Measurements from ENCODE around the gene CARD9. TPM values are rescaled to one million over a fixed set of nuclear protein-coding genes. Genes with fewer than 3 reads are reported as not detected.

Gene CARD9
- total RNA-seq, 1 donor from 2014 or later = 15.0 TPM

GRCh38 chr9:136328622-136329041, 44.8 kb downstream of the CARD9 start:
- H3K4me1 ChIP-seq = peaks cover 31% of the 10 kb centered on the region
- no peak for TF ChIP-seq CTCF (IDR thresholded peaks at IDR 0.05)
- no peak for ATAC-seq

DNA sequence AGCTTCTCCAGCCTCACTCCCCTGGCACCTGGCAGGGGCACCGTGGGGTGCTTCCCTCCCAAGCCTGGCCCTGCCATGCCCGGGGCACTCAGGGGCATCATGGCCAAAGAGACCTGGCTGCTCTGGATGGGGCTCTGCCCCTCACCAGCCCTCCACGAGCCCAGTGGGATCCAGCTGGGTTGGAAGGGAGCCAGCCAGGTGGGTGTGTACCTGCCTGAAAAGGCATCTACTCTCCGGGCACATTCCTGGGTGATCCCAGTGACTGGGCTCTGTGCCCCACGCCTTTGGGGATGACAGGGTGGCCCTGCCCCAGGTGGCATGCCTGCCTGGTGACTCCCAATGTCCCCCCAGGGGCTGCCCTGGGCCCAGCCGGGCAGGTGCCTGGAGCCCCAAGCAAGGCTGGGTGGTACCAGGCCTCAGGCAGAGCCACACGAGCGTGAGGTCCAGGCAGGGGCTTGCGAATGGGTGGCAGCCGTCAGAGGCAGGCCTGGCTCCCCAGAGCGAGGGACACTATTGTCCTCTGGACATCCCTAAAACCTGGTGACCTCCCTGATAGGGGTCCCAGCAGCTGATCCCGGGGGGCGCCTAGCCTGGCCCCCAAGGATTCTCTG, 45.4 kb downstream of the CARD9 start:
- DNase-seq = peak; percentile 71
- peak; percentile 13 to 16 for ATAC-seq
- H3K9me3 ChIP-seq = no peaks in the 10 kb centered on the region
- TF ChIP-seq CTCF (IDR thresholded peaks at IDR 0.05) = no peak
- peak overlapping the region; percentile 86 for H3K27ac ChIP-seq
- H3K27me3 ChIP-seq (ENCODE audit: low read depth) = peaks cover 3% of the 10 kb centered on the region
- peaks cover 31% of the 10 kb centered on the region for H3K4me1 ChIP-seq
- no peaks in the 10 kb centered on the region for H3K36me3 ChIP-seq
- intact Hi-C loops (cut with DNase I) = no loop called here
- peak overlapping the region; percentile 67 for H3K4me3 ChIP-seq

More at GRCh38 chr9:136328622-136329041, 44.8 kb downstream of the CARD9 start:
- no peaks in the 10 kb centered on the region for H3K36me3 ChIP-seq
- H3K9me3 ChIP-seq = no peaks in the 10 kb centered on the region
- H3K27me3 ChIP-seq (ENCODE audit: low read depth) = peaks cover 3% of the 10 kb centered on the region
- DNase-seq = no peak
- H3K4me3 ChIP-seq = peak overlapping the region; percentile 67
- intact Hi-C loops (cut with DNase I) = no loop called here
- H3K27ac ChIP-seq = peak overlapping the region; percentile 86

GRCh38 chr9:136327304-136327974, 46.0 kb downstream of the CARD9 start, which contains the start of gene GPSM1:
TSS of gene GPSM1 (plus strand) at chr9:136327539. CDS start at chr9:136327696, 157 bp downstream.
- H3K36me3 ChIP-seq = no peaks in the 10 kb centered on the region
- intact Hi-C loops (cut with DNase I) = no loop called here
- ATAC-seq (peak; percentile 25 to 36), DNase-seq (no peak)
- TF ChIP-seq CTCF (IDR thresholded peaks at IDR 0.05) = no peak
- H3K27ac ChIP-seq = peak within 1 kb of the TSS; percentile 86
- peaks cover 31% of the 10 kb centered on the region for H3K4me1 ChIP-seq
- H3K4me3 ChIP-seq = peak within 1 kb of the TSS; percentile 67
- peaks cover 3% of the 10 kb centered on the region for H3K27me3 ChIP-seq (ENCODE audit: low read depth)
- no peaks in the 10 kb centered on the region for H3K9me3 ChIP-seq

GRCh38 chr9:136326761-136327303, 46.6 kb downstream of the CARD9 start:
- no peak for TF ChIP-seq CTCF (IDR thresholded peaks at IDR 0.05)
- ATAC-seq = no peak
- Histone ChIP-seq H3K4me1 (peaks cover 31% of the 10 kb centered on the region), H3K4me3 (peak overlapping the region; percentile 67), H3K36me3 (no peaks in the 10 kb centered on the region), H3K27ac (peak overlapping the region; percentile 86), H3K9me3 (no peaks in the 10 kb centered on the region), H3K27me3 (ENCODE audit: low read depth) (peaks cover 3% of the 10 kb centered on the region)
- no peak for DNase-seq
- intact Hi-C loops (cut with DNase I) = no loop called here

DNA sequence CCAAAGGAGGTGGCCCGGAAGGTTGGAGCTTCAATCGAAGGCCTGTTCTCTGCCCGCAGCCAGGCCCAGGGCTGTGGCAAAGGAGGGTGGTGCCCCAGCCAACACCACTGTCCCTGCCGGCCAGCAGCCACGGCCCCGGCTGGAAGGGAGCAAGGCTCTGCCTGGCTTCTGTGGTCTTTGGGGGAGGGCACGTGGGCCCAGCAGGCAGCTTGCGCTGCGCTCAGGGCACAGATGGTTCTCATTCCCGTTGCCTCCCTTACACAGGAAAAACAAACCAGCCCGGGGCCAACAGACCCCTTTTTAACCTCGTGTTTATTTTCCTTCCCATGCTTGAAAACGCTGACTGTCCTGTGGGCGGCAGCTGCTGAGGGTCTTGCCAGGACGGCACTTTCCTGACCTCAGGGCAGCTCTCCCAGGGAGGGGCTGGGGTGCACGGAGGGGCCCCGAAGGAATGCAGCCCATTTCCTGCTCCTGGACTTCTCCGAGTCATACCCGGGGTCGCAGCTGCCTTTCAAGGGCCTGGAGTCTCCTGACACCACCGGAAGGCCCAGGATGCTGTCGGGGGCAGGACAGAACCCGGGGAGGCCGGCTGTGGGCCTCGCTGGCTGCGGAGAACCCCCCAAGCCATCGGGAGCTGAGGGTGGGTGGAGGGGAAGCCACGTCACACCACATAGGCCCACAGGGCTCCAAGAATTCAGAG, 47.3 kb downstream of the CARD9 start:
- H3K27ac ChIP-seq = peak overlapping the region; percentile 86
- H3K27me3 ChIP-seq (ENCODE audit: low read depth) = peaks cover 3% of the 10 kb centered on the region
- DNase-seq (no peak), ATAC-seq (peak; percentile 4 to 45)
- H3K9me3 ChIP-seq = no peaks in the 10 kb centered on the region
- H3K36me3 ChIP-seq = no peaks in the 10 kb centered on the region
- H3K4me3 ChIP-seq = peak overlapping the region; percentile 67
- H3K4me1 ChIP-seq = peaks cover 31% of the 10 kb centered on the region
- no peak for TF ChIP-seq CTCF (IDR thresholded peaks at IDR 0.05)
- intact Hi-C loops (cut with DNase I) = no loop called here
